ENCODE measurements around the gene HECTD3.

DNA sequence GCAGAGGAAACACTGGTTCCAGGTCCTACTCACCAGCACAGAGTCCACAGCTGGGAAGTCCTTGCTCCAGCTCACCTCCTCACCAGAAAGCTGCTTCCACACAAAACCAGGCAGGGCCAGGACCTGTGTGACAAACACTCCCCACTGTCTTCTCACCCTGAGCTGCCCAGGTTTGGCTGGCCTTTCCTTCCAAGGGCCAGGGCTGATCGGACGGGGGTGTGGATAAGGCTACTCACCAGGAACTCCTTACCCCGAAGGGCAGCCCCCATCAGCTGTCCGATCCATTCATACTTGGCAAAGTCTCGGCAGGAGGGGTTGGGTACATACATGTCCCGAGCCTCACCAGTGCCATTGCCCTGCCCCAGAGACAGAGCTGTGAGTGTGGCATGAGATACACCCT, 5.4 kb downstream of the HECTD3 start:
- TF ChIP-seq, protein P1, sequence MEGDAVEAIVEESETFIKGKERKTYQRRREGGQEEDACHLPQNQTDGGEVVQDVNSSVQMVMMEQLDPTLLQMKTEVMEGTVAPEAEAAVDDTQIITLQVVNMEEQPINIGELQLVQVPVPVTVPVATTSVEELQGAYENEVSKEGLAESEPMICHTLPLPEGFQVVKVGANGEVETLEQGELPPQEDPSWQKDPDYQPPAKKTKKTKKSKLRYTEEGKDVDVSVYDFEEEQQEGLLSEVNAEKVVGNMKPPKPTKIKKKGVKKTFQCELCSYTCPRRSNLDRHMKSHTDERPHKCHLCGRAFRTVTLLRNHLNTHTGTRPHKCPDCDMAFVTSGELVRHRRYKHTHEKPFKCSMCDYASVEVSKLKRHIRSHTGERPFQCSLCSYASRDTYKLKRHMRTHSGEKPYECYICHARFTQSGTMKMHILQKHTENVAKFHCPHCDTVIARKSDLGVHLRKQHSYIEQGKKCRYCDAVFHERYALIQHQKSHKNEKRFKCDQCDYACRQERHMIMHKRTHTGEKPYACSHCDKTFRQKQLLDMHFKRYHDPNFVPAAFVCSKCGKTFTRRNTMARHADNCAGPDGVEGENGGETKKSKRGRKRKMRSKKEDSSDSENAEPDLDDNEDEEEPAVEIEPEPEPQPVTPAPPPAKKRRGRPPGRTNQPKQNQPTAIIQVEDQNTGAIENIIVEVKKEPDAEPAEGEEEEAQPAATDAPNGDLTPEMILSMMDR (conservative IDR thresholded peaks at IDR 0.05 in 1 of 2, IDR thresholded peaks at IDR 0.05 in 1 of 2; ENCODE audit: low read depth in 1 of 2, low read length in 2 of 2) = no peak
- TF ChIP-seq EZH2 (IDR thresholded peaks at IDR 0.05; ENCODE audit: low read length, missing control alignments) = no peak

All from fibroblast of lung (primary cell).